K562 (cell line): ENCODE results near the gene GNPAT. TPM values are rescaled to one million over a fixed set of nuclear protein-coding genes. Genes with fewer than 3 reads are reported as not detected.
A peak's percentile ranks its signal among the peaks of the same experiment; 100 is the strongest.

Source experiments
- ARID3A ChIP-seq: IDR thresholded peaks from 2 replicates; pipeline ENCODE4 v1.6.1; 2012; ENCODE audit warnings: low read depth, low read length, improper control_type of control experiment, borderline replicate concordance
- BRF1 ChIP-seq: IDR thresholded peaks from 3 replicates; pipeline ENCODE4 v1.6.1; 2011; ENCODE audit warnings: borderline replicate concordance, mild to moderate bottlenecking; ENCODE audit not compliant: insufficient read length; ENCODE audit errors: extremely low read depth
- FOXP1 ChIP-seq: sonication (generic); formaldehyde crosslinking; IDR thresholded peaks from 2 replicates; pipeline ENCODE4 v1.8.0; 2022; ENCODE audit warnings: mild to moderate bottlenecking, missing genetic modification reagents
- PHF20 ChIP-seq: fragments of 450-650 bp; IDR thresholded peaks from 2 replicates; pipeline ENCODE4 v1.6.1; 2018; ENCODE audit not compliant: partially characterized antibody
- POLR2AphosphoS2 ChIP-seq: IDR thresholded peaks from 2 replicates; pipeline ENCODE4 v1.6.1; 2012; ENCODE audit warnings: low read length, improper control_type of control experiment
- RNF2 ChIP-seq: sonication (generic); IDR thresholded peaks from 2 replicates; pipeline ENCODE4 v1.6.1; 2016
- SMARCB1 ChIP-seq: IDR thresholded peaks from 2 replicates; pipeline ENCODE4 v1.6.1; 2011; ENCODE audit warnings: improper control_type of control experiment, low read depth; ENCODE audit not compliant: insufficient read length
- TAL1 ChIP-seq: fragments of 450-650 bp; IDR thresholded peaks from 2 replicates; pipeline ENCODE4 v1.6.1; 2016; ENCODE audit warnings: mild to moderate bottlenecking
- ZBTB5 ChIP-seq: fragments of 450-650 bp; IDR thresholded peaks from 2 replicates; pipeline ENCODE4 v1.6.1; 2017; ENCODE audit warnings: antibody characterized with exemption
- ZNF347 ChIP-seq: fragments of 450-650 bp; formaldehyde crosslinking; IDR thresholded peaks from 2 replicates; pipeline ENCODE4 v1.4.0; 2020; ENCODE audit warnings: low read depth, mild to moderate bottlenecking, moderate library complexity
- ZNF766 ChIP-seq: fragments of 200-800 bp; sonication (Bioruptor generic); conservative IDR thresholded peaks from 2 replicates; pipeline ENCODE4 v1.6.1; 2016; ENCODE audit warnings: missing genetic modification characterization, missing compliant biosample characterization
- polyA plus RNA-seq, 8 experiments: library from polyadenylated mRNA; depleted of rRNA in 4 of 8; stranded (reverse) in 5 of 8; unstranded in 3 of 8; fragments of >200 nt; fragmentation: Nextera tagmentation in 2 of 8; fragmentation: Illumina TruSeq in 1 of 8; extraction: Ambion mirVana in 2 of 8; extraction: Trizol in 1 of 8; gene quantifications; 2 replicates each; pipeline versions ENCODE4 v1.2.1 to v1.2.3, GENCODE V29; 2011 to 2014; ENCODE audit warnings: inconsistent platforms in 1 of 8, missing spikeins in 1 of 8
- total RNA-seq, 7 experiments: library from RNA; depleted of rRNA in 6 of 7; stranded (reverse); fragments of >200 nt in 6 of 7; fragmentation: Illumina TruSeq in 2 of 7; extraction: Trizol in 2 of 7; gene quantifications; 2 replicates each; pipeline versions ENCODE4 v1.2.1 to v1.2.3, GENCODE V29; 2011 to 2021; ENCODE audit warnings: low replicate concordance in 1 of 7
- TF ChIP-seq, protein P1 (sequence below): fragments of 250-450 bp; sonication (Bioruptor Pico); IDR thresholded peaks from 2 replicates; pipeline ENCODE4 v1.4.0; 2020; ENCODE audit warnings: mild to moderate bottlenecking
- TF ChIP-seq, protein P2 (sequence below), 2 experiments: fragments of 150-350 bp in 1 of 2; IDR thresholded peaks; 2 replicates each; pipeline ENCODE4 v1.6.1; 2012 to 2016; ENCODE audit warnings: low read depth in 2 of 2, low read length in 2 of 2, mild to moderate bottlenecking in 1 of 2, moderate library complexity in 1 of 2
- TF ChIP-seq, protein P3 (sequence below): fragments of 250-450 bp; sonication (Bioruptor Pico); IDR thresholded peaks from 2 replicates; pipeline ENCODE4 v1.4.0; 2020; ENCODE audit warnings: mild to moderate bottlenecking, moderate library complexity

GNPAT gene
- total and polyA plus RNA-seq, 9 of the 15 experiments (the other 6 are each of a cell fraction or from before 2014, with no cell fraction given), result 32.1 to 68.8 (median 50.7) TPM

DNA sequence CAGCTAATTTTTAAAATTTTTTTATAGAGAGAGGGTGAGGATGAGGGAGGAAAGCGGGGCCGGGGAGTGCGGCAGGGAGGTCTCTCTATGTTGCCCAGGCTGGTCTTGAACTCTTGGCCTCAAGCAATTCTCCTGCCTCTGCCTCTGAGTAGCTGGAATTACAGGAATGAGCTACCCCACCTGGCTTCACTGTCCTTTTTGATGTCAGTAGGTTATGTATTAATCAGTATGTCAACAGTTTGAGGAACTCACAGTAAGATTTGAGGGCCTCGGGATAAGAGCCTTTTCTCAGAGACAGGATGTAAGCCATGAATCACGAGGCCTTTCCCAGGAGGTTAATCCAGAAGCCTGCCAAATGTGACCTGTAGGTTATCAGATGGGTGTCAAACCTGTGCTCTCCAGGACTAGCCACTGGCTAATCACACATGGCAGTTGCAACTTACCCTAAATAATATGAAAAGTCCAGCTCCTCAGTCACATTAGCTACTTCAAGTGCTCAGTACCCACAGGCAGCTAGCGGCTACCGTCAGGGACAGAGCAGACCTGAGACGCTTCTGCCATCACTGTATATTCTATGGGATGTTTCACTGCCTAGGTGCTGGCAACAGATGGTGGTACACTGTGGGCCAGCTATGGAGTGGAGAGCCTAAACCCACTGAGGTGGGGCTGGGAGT, 46.0 kb upstream of the GNPAT start (continued):
- TF ChIP-seq, protein P1, sequence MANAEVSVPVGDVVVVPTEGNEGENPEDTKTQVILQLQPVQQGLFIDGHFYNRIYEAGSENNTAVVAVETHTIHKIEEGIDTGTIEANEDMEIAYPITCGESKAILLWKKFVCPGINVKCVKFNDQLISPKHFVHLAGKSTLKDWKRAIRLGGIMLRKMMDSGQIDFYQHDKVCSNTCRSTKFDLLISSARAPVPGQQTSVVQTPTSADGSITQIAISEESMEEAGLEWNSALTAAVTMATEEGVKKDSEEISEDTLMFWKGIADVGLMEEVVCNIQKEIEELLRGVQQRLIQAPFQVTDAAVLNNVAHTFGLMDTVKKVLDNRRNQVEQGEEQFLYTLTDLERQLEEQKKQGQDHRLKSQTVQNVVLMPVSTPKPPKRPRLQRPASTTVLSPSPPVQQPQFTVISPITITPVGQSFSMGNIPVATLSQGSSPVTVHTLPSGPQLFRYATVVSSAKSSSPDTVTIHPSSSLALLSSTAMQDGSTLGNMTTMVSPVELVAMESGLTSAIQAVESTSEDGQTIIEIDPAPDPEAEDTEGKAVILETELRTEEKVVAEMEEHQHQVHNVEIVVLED, result no peak
- TF ChIP-seq, protein P2, sequence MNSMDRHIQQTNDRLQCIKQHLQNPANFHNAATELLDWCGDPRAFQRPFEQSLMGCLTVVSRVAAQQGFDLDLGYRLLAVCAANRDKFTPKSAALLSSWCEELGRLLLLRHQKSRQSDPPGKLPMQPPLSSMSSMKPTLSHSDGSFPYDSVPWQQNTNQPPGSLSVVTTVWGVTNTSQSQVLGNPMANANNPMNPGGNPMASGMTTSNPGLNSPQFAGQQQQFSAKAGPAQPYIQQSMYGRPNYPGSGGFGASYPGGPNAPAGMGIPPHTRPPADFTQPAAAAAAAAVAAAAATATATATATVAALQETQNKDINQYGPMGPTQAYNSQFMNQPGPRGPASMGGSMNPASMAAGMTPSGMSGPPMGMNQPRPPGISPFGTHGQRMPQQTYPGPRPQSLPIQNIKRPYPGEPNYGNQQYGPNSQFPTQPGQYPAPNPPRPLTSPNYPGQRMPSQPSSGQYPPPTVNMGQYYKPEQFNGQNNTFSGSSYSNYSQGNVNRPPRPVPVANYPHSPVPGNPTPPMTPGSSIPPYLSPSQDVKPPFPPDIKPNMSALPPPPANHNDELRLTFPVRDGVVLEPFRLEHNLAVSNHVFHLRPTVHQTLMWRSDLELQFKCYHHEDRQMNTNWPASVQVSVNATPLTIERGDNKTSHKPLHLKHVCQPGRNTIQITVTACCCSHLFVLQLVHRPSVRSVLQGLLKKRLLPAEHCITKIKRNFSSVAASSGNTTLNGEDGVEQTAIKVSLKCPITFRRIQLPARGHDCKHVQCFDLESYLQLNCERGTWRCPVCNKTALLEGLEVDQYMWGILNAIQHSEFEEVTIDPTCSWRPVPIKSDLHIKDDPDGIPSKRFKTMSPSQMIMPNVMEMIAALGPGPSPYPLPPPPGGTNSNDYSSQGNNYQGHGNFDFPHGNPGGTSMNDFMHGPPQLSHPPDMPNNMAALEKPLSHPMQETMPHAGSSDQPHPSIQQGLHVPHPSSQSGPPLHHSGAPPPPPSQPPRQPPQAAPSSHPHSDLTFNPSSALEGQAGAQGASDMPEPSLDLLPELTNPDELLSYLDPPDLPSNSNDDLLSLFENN (IDR thresholded peaks at IDR 0.05; ENCODE audit: low read depth in 2 of 2, low read length in 2 of 2), result no peak
- no peak for TF ChIP-seq POLR2AphosphoS2
- peak; percentile 33 for TF ChIP-seq TAL1
- TF ChIP-seq, protein P3, sequence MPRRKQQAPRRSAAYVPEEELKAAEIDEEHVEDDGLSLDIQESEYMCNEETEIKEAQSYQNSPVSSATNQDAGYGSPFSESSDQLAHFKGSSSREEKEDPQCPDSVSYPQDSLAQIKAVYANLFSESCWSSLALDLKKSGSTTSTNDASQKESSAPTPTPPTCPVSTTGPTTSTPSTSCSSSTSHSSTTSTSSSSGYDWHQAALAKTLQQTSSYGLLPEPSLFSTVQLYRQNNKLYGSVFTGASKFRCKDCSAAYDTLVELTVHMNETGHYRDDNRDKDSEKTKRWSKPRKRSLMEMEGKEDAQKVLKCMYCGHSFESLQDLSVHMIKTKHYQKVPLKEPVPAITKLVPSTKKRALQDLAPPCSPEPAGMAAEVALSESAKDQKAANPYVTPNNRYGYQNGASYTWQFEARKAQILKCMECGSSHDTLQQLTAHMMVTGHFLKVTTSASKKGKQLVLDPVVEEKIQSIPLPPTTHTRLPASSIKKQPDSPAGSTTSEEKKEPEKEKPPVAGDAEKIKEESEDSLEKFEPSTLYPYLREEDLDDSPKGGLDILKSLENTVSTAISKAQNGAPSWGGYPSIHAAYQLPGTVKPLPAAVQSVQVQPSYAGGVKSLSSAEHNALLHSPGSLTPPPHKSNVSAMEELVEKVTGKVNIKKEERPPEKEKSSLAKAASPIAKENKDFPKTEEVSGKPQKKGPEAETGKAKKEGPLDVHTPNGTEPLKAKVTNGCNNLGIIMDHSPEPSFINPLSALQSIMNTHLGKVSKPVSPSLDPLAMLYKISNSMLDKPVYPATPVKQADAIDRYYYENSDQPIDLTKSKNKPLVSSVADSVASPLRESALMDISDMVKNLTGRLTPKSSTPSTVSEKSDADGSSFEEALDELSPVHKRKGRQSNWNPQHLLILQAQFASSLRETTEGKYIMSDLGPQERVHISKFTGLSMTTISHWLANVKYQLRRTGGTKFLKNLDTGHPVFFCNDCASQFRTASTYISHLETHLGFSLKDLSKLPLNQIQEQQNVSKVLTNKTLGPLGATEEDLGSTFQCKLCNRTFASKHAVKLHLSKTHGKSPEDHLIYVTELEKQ (CRISPR knock-in tag), result no peak
- no peak for TF ChIP-seq RNF2
- no peak for TF ChIP-seq BRF1
- TF ChIP-seq ZNF347, result no peak
- TF ChIP-seq PHF20, result no peak
- TF ChIP-seq ZNF766 (CRISPR knock-in tag), result 0 out of 2 replicates have a peak, but pooled peaks have one; percentile 13
- TF ChIP-seq SMARCB1, result no peak
- no peak for TF ChIP-seq FOXP1 (CRISPR knock-in tag)
- no peak for TF ChIP-seq ZBTB5
- TF ChIP-seq ARID3A, result no peak
